K562 (cell line): ENCODE results near the gene PTPRG. TPM values are rescaled to one million over a fixed set of nuclear protein-coding genes. Genes with fewer than 3 reads are reported as not detected.
A peak's percentile ranks its signal among the peaks of the same experiment; 100 is the strongest.

ENCODE experiments used
- ATAC-seq: fragments of 200-7000 bp; cut with Tn5 transposase; 3 replicates; pipeline ENCODE4 v1.9.1; 2020; ENCODE audit warnings: moderate library complexity
- BruUV-seq: library from RNA; stranded (reverse); fragments of 400-500 nt; replicated peaks from 2 replicates; lab custom pipeline; 2021; lab: Mats Ljungman, UMichigan
- CTCF ChIA-PET: fragments of 300-600 bp; formaldehyde crosslinking; extraction: SDS; loops from one replicate; lab custom pipeline; 2021; ENCODE audit warnings: low intra/inter-chr PET ratio; lab: Yijun Ruan, JAX
- POLR2A ChIA-PET: fragments of 300-600, 350-650 bp; sonication (Branson Sonifier 250); formaldehyde crosslinking; extraction: SDS; loops from one replicate; lab custom pipeline; 2021; ENCODE audit warnings: antibody characterized with exemption, inconsistent platforms; lab: Yijun Ruan, JAX
- DNase-seq, 4 experiments: peaks; one replicate each; pipeline versions ENCODE4 v3.0.0 to v3.0.0-alpha.2; 2011 to 2018; ENCODE audit warnings: low spot score in 3 of 4, mixed read lengths in 3 of 4; ENCODE audit errors: extremely low read depth in 1 of 4
- FAIRE-seq: peaks from 2 replicates; lab custom pipeline; 2011; peaks lifted over from hg19 to GRCh38; lab: Jason Lieb, UNC
- H2AFZ ChIP-seq: 2 replicates; pipeline ENCODE4 v1.6.0; 2011; ENCODE audit warnings: low read depth, low read length, control low read depth, inconsistent platforms
- H3K27ac ChIP-seq: fragments of 200-600 bp; 3 replicates; pipeline ENCODE4 v1.8.0; 2011; ENCODE audit warnings: low read depth, mild to moderate bottlenecking, control low read depth, inconsistent platforms, low read length, moderate library complexity, mixed read lengths; ENCODE audit errors: extremely low read depth
- H3K27me3 ChIP-seq, 2 experiments: fragments of 300-600 bp in 1 of 2; 2 replicates in 1 of 2; 3 replicates in 1 of 2; pipeline versions ENCODE4 v1.6.0 to v1.8.0; 2011; ENCODE audit warnings: inconsistent platforms in 2 of 2, low read length in 2 of 2, mild to moderate bottlenecking in 1 of 2, mixed read lengths in 1 of 2, moderate library complexity in 1 of 2; ENCODE audit not compliant: control insufficient read depth in 2 of 2, insufficient read depth in 2 of 2
- H3K36me3 ChIP-seq: fragments of 300-600 bp; 3 replicates; pipeline ENCODE4 v1.8.0; 2011; ENCODE audit warnings: mild to moderate bottlenecking, low read length, inconsistent platforms; ENCODE audit not compliant: control insufficient read depth, insufficient read depth
- H3K4me1 ChIP-seq, 2 experiments: fragments of 200-600 bp in 1 of 2; replicated peaks in 1 of 2; 2 replicates in 1 of 2; 3 replicates in 1 of 2; pipeline versions ENCODE4 v1.5.1 to v1.8.0; 2011; ENCODE audit warnings: inconsistent platforms in 2 of 2, low read length in 2 of 2, mild to moderate bottlenecking in 1 of 2, mixed read lengths in 1 of 2, moderate library complexity in 1 of 2; ENCODE audit not compliant: control insufficient read depth in 2 of 2, insufficient read depth in 2 of 2
- H3K4me2 ChIP-seq: 2 replicates; pipeline ENCODE4 v1.6.1; 2011; ENCODE audit warnings: low read length, control low read depth, inconsistent platforms, mixed read lengths; ENCODE audit not compliant: insufficient read depth
- H3K4me3 ChIP-seq: fragments of 200-600 bp; sonication (generic), shearing (Covaris generic); 2 replicates; pipeline ENCODE4 v1.5.1; 2016; ENCODE audit warnings: control low read depth, inconsistent platforms
- H3K79me2 ChIP-seq: fragments of 200-600 bp; 3 replicates; pipeline ENCODE4 v1.8.0; 2011; ENCODE audit warnings: low read length, inconsistent platforms; ENCODE audit not compliant: control insufficient read depth, insufficient read depth
- H3K9ac ChIP-seq, 2 experiments: 2 replicates each; pipeline versions ENCODE4 v1.6.0 to v1.6.1; 2011; ENCODE audit warnings: low read depth in 2 of 2, low read length in 2 of 2, control low read depth in 1 of 2, inconsistent platforms in 1 of 2, mild to moderate bottlenecking in 1 of 2, mixed read lengths in 1 of 2; ENCODE audit not compliant: insufficient read depth in 1 of 2
- H3K9me1 ChIP-seq: one replicate; pipeline ENCODE4 v1.6.0; 2011; ENCODE audit warnings: inconsistent platforms, mild to moderate bottlenecking, low read length, moderate library complexity; ENCODE audit not compliant: control insufficient read depth, insufficient read depth
- H3K9me3 ChIP-seq: replicated peaks from 2 replicates; pipeline ENCODE4 v1.5.1; 2011; ENCODE audit warnings: low read depth, low read length, inconsistent platforms; ENCODE audit not compliant: control insufficient read depth, insufficient read depth
- H4K20me1 ChIP-seq: replicated peaks from 2 replicates; pipeline ENCODE4 v1.6.1; 2011; ENCODE audit warnings: low read length, inconsistent platforms, mixed read lengths; ENCODE audit not compliant: control insufficient read depth, insufficient read depth
- ATF2 ChIP-seq: sonication (generic); formaldehyde crosslinking; IDR thresholded peaks from 2 replicates; pipeline ENCODE4 v1.8.1; 2022; ENCODE audit warnings: missing genetic modification reagents
- KDM1A ChIP-seq, 2 experiments: fragments of 450-650 bp; IDR thresholded peaks; 2 replicates each; pipeline ENCODE4 v1.6.1; 2016; ENCODE audit warnings: mild to moderate bottlenecking in 2 of 2
- MAFG ChIP-seq: fragments of 450-650 bp; conservative IDR thresholded peaks from 2 replicates; pipeline ENCODE4 v1.6.1; 2016; ENCODE audit warnings: missing genetic modification characterization, missing compliant biosample characterization
- SAFB ChIP-seq: fragments of 200-400 bp; formaldehyde crosslinking; IDR thresholded peaks from 2 replicates; pipeline ENCODE4 v1.6.1; 2017; ENCODE audit warnings: low read depth, low read length, borderline replicate concordance
- ZNF316 ChIP-seq: fragments of 450-650 bp; IDR thresholded peaks from 2 replicates; pipeline ENCODE4 v1.6.1; 2016
- ZNF384 ChIP-seq: IDR thresholded peaks from 2 replicates; pipeline ENCODE4 v1.6.1; 2012; ENCODE audit warnings: low read depth, low read length, improper control_type of control experiment
- WGBS: fragments of 100-300 bp; shearing (Covaris generic); methylation state at CpG from one replicate; pipeline ENCODE4 v1.1.6; 2016; ENCODE audit warnings: low coverage, mixed read lengths; ENCODE audit not compliant: insufficient coverage; ENCODE audit errors: missing lambda C conversion rate; 5-methylcytosine and 5-hydroxymethylcytosine counted together
- in situ Hi-C: fragments of 300-500 bp; cut with MboI; formaldehyde crosslinking; loops from 4 replicates; pipeline ENCODE4 v1.15.0; 2018; ENCODE audit warnings: inconsistent platforms, mixed read lengths
- intact Hi-C: fragments of 100-400 bp; cut with micrococcal nuclease; formaldehyde crosslinking; loops from 2 replicates; pipeline ENCODE4 v1.14.2; 2022
- polyA plus RNA-seq, 8 experiments: library from polyadenylated mRNA; depleted of rRNA in 4 of 8; stranded (reverse) in 5 of 8; unstranded in 3 of 8; fragments of >200 nt; fragmentation: Nextera tagmentation in 2 of 8; fragmentation: Illumina TruSeq in 1 of 8; extraction: Ambion mirVana in 2 of 8; extraction: Trizol in 1 of 8; gene quantifications; 2 replicates each; pipeline versions ENCODE4 v1.2.1 to v1.2.3, GENCODE V29; 2011 to 2014; ENCODE audit warnings: inconsistent platforms in 1 of 8, missing spikeins in 1 of 8
- total RNA-seq, 7 experiments: library from RNA; depleted of rRNA in 6 of 7; stranded (reverse); fragments of >200 nt in 6 of 7; fragmentation: Illumina TruSeq in 2 of 7; extraction: Trizol in 2 of 7; gene quantifications; 2 replicates each; pipeline versions ENCODE4 v1.2.1 to v1.2.3, GENCODE V29; 2011 to 2021; ENCODE audit warnings: low replicate concordance in 1 of 7

PTPRG gene
- total and polyA plus RNA-seq, 9 of the 15 experiments (the other 6 are each of a cell fraction or from before 2014, with no cell fraction given): 0.16 TPM; not detected in 8

- Histone ChIP-seq H3K4me2 (no peak overlapping the region), H3K9ac (no peak overlapping the region), H3K36me3 (no peaks in the 10 kb centered on the region), H2AFZ (no peak overlapping the region), H3K79me2 (no peaks in the 10 kb centered on the region), H3K27me3 (no peaks in the 10 kb centered on the region), H3K9me3 (no peaks in the 10 kb centered on the region), H3K4me1 (no peaks in the 10 kb centered on the region), H3K9me1 (no peaks in the 10 kb centered on the region), H4K20me1 (no peaks in the 10 kb centered on the region), H3K27ac (no peak overlapping the region), H3K4me3 (no peak overlapping the region)
- 0% methylated on average over 1 of the region's 1 CpG for WGBS
- no peak for ATAC-seq
- in situ Hi-C loops: no loop called here
- TF ChIP-seq MAFG (0 out of 2 replicates have a peak, but pooled peaks have one; percentile 19), KDM1A (IDR thresholded peaks at IDR 0.05) (no peak), ZNF316 (peak; percentile 46; the same call in 1 of the 2 replicates)
- no peak for DNase-seq
- ChIA-PET POLR2A (no interaction called here), CTCF (no interaction called here)
- FAIRE-seq: no peak
- intact Hi-C loops: no loop called here
- no TSS peak for BruUV-seq
These were observed 307.1 kb downstream of the PTPRG start for GRCh38 chr3:61868499-61868898.

- WGBS: 0% methylated on average over 5 of the region's 6 CpGs
- no peaks in the 10 kb centered on the region for H3K9me3 ChIP-seq
- no peaks in the 10 kb centered on the region for H3K4me1 ChIP-seq
- intact Hi-C loops (no loop called here), in situ Hi-C loops (no loop called here)
- ATAC-seq (no peak), FAIRE-seq (no peak), DNase-seq (no peak)
- no TSS peak for BruUV-seq
- H3K9ac ChIP-seq: no peak overlapping the region
- no peak overlapping the region for H3K4me3 ChIP-seq
- ChIA-PET CTCF (no interaction called here), POLR2A (no interaction called here)
- no peaks in the 10 kb centered on the region for H3K9me1 ChIP-seq
- H3K27ac ChIP-seq: no peak overlapping the region
- H4K20me1 ChIP-seq: no peaks in the 10 kb centered on the region
- H2AFZ ChIP-seq: no peak overlapping the region
- H3K36me3 ChIP-seq: no peaks in the 10 kb centered on the region
- TF ChIP-seq ZNF384: no peak
- no peak for TF ChIP-seq SAFB
- no peak for TF ChIP-seq ATF2 (CRISPR knock-in tag)
- no peaks in the 10 kb centered on the region for H3K27me3 ChIP-seq
- H3K79me2 ChIP-seq: no peaks in the 10 kb centered on the region
- H3K4me2 ChIP-seq: no peak overlapping the region
These were observed 308.0 kb downstream of the PTPRG start for GRCh38 chr3:61869371-61869770.
